ENCODE results near the gene NSUN5. TPM values are rescaled to one million over a fixed set of nuclear protein-coding genes. Genes with fewer than 3 reads are reported as not detected.
"Not testable (repeated sequence)": the region's sequence is repeated elsewhere in the genome, so short reads cannot be mapped to it uniquely, and the experiment has no call there.

NSUN5 gene
- total and polyA plus RNA-seq, 9 of the 15 experiments (the other 6 are each of a cell fraction or from before 2014, with no cell fraction given) = 4.7 to 115 (median 43.0) TPM

- H3K4me2 ChIP-seq (ENCODE audit: insufficient read depth, low read length); H4K20me1 ChIP-seq (replicated peaks; ENCODE audit: control insufficient read depth, insufficient read depth, low read length); POLR2A ChIA-PET; H3K4me3 ChIP-seq; H3K27ac ChIP-seq (ENCODE audit: extremely low read depth, low read depth, low read length); ATAC-seq; FAIRE-seq; CTCF ChIA-PET (ENCODE audit: low intra/inter-chr PET ratio); DNase-seq (ENCODE audit: extremely low read depth in 1 of 4, low spot score in 3 of 4); BruUV-seq (replicated peaks); H2AFZ ChIP-seq (ENCODE audit: low read depth, low read length); in situ Hi-C loops (cut with MboI); intact Hi-C loops (cut with micrococcal nuclease); H3K9me1 ChIP-seq (ENCODE audit: control insufficient read depth, insufficient read depth, low read length); H3K9ac ChIP-seq (ENCODE audit: insufficient read depth in 1 of 2, low read depth in 2 of 2, low read length in 2 of 2); H3K9me3 ChIP-seq (replicated peaks; ENCODE audit: control insufficient read depth, insufficient read depth, low read depth, low read length); H3K27me3 ChIP-seq (ENCODE audit: control insufficient read depth in 2 of 2, insufficient read depth in 2 of 2, low read length in 2 of 2); TF ChIP-seq ATF3 (CRISPR knock-in tag; conservative IDR thresholded peaks at IDR 0.05); JUND (tag; IDR thresholded peaks at IDR 0.05; ENCODE audit: borderline replicate concordance, low read depth, low read length): not testable (repeated sequence)
- H3K4me1 ChIP-seq (replicated peaks in 1 of 2; ENCODE audit: control insufficient read depth in 2 of 2, insufficient read depth in 2 of 2, low read length in 2 of 2) = peaks cover 4 to 24% of the 10 kb centered on the region in 2 experiments; a peak in 4 of 5 replicates
- TF ChIP-seq FOSL1 (tag; conservative IDR thresholded peaks at IDR 0.05) (peak; percentile 47; the same call in 1 of the 2 replicates), ATF3 (IDR thresholded peaks at IDR 0.05) (peak; percentile 43; the same call in 1 of the 2 replicates), JUND (IDR thresholded peaks at IDR 0.05; ENCODE audit: borderline replicate concordance, low read depth, low read length) (0 out of 2 replicates have a peak, but pooled peaks have one; percentile 7)
- H3K79me2 ChIP-seq (ENCODE audit: control insufficient read depth, insufficient read depth, low read length) = peaks cover 24% of the 10 kb centered on the region
- H3K36me3 ChIP-seq (ENCODE audit: control insufficient read depth, insufficient read depth, low read length) = peaks cover 13% of the 10 kb centered on the region; the same call in 2 of the 3 replicates
- WGBS (ENCODE audit: insufficient coverage, low coverage, missing lambda C conversion rate) = 38% methylated on average over 5 of the region's 7 CpGs
Measured at GRCh38 chr7:73311421-73311820, 2.8 kb upstream of the NSUN5 start.

Measured in K562 (cell line).